Peyer's patch (tissue), 4 donors: Measurements from ENCODE around the gene DHRS7C.

Experiments used
- CTCF ChIP-seq, 6 experiments: fragments of 450-650 bp in 4 of 6; fragments of 200-600 bp in 2 of 6; sonication (generic) in 1 of 6; IDR thresholded peaks; one replicate each; pipeline ENCODE4 v1.5.1; 2017 to 2019; ENCODE audit warnings: antibody characterized with exemption in 6 of 6, mild to moderate bottlenecking in 3 of 6, moderate library complexity in 1 of 6
- POLR2A ChIP-seq, 2 donors: fragments of 450-650 bp; IDR thresholded peaks; one replicate each; pipeline ENCODE4 v1.5.1; 2017; ENCODE audit warnings: antibody characterized with exemption in 2 of 2, mild to moderate bottlenecking in 2 of 2, moderate library complexity in 2 of 2

GRCh38 chr17:9772658-9773057 is 18.7 kb downstream of the DHRS7C start:
- TF ChIP-seq CTCF (IDR thresholded peaks at IDR 0.05) (no peak), POLR2A (IDR thresholded peaks at IDR 0.05) (no peak)
